HG03196 (cell line): ENCODE data around the gene PRELP.
"Not testable (repeated sequence)": the region's sequence is repeated elsewhere in the genome, so short reads cannot be mapped to it uniquely, and the experiment has no call there.

Experiments used
- ATAC-seq: cut with Tn5 transposase; IDR thresholded peaks from one replicate; pipeline ENCODE4 v1.9.1; 2021; ENCODE audit not compliant: unreplicated experiment

Gene PRELP

DNA sequence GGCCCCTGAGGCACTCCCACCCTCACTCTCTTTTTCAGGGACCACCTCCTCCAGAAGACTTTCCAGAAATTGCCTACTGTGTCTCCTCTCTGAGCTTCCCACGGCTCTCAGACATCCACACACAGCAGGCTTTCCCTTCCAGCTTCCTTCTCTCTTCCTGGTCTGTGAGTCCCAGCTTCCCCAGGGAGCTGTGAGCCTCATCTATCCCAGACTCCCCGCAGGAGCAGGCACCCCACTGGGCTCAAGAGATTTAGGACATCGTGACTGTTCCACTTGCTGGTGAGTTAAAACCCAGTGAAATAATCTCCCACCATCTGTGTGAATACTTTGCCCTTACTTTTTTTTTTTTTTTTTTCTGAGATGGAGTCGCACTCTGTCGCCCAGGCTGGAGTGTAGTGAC is 22.0 kb upstream of the PRELP start:
- ATAC-seq: no peak

GRCh38 chr1:203454986-203455471 is 20.6 kb upstream of the PRELP start:
- no peak for ATAC-seq

GRCh38 chr1:203455706-203456105 is 19.9 kb upstream of the PRELP start:
- ATAC-seq: no peak

- no peak for ATAC-seq
Measured at GRCh38 chr1:203456577-203456976, 19.0 kb upstream of the PRELP start.

- no peak for ATAC-seq
Measured at GRCh38 chr1:203458078-203458477, 17.5 kb upstream of the PRELP start.

DNA sequence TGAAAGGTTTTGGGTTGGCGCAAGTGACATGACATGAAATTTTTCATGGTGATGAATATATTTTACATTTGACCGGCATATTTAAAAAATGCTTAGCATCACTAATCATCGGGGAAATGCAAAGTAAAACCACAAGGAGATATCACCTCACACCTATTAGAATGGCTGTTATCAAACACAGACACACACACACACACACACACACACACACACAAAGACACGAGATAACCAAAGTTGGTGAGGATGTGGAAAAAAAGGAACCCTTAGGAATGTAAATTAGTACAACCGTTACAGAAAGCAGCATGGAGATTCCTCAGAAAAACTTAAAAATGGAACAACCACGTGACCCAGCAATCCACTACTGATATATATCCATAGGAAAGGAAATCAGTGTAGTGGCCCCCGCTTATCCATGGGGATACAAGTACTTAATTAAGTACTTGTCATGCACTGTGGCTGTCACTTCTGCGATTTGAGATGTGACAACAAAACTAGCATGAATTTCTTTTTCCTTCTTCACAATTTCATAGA is 15.9 kb upstream of the PRELP start:
- ATAC-seq: no peak

- no peak for ATAC-seq
Measured at GRCh38 chr1:203461717-203462116, 13.9 kb upstream of the PRELP start.

GRCh38 chr1:203462143-203462542 is 13.5 kb upstream of the PRELP start:
- no peak for ATAC-seq

- ATAC-seq: no peak
Measured at GRCh38 chr1:203462878-203463277, 12.7 kb upstream of the PRELP start.

- no peak for ATAC-seq
Measured at GRCh38 chr1:203463469-203464062, 12.0 kb upstream of the PRELP start.

DNA sequence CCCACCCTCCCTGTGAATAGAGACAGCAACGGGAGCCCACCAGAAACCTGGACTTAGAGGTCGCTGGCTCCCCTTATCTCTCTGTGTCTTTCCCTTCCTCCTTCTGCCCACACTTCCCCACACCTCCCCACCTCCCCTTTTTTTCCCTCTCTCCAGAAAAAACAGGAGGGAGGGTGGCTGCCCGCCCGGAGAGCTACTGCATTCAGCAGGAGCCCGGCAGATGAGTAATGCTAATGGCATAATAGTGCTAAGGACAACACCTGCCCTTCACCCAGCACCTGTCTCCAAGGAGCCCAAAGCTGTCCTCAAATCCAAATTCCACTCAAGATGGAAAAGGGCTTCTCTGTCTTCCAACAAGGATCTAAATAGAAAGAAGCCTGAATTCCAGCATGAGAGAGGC is 11.4 kb upstream of the PRELP start:
- ATAC-seq: no peak

- ATAC-seq: no peak
Measured at GRCh38 chr1:203464743-203465142, 10.9 kb upstream of the PRELP start.

DNA sequence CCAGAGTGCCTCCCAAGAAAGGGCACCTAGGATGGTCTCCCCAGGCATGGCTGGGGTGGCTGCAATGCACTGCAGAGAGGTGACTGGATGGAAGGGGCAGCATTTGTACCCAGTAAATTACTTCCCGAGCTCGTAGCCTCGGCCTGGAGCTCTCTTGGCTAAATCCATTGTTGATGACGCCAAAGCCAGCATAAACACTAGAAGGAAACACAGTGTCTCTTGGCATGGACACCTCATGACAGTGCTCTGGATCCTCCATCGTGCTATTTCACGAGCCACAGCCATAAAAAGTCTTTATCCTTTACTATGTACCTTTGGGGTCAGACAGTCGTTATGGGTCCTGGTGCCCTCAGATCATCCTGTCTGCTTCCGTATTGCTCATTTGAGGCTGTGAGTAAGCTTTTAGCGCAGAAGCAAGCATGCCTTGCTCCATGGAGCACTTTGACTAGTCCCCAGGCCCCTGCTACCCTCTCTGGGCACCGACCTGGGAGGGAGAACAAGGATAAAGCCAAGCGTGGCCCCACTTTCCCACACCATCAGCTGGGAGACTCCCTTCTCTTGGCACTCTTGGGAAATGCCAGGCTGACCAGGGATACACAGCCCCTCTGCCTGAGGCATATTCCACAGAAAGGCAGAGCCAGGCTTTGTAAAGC is 10.3 kb upstream of the PRELP start:
- no peak for ATAC-seq

DNA sequence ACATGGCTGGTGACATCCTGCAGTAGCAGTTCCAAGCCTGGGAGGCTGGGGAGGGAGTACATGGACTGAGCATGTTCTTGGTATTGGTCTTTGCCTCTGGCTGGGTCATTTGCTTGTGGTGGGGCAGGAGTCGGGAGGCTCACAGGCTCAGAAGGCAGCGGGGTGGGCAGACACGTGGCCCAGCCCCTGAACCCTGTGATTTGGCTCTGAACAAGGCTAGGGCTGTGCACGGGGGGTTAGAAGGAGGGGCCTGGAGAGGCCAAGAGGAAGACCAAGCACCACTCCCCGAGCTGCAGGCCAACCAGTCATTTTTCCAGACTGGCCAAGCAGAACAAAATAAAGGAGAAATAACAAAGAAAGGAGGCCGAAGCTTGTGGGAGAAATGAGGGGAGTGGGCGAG is 9.7 kb upstream of the PRELP start:
- ATAC-seq: no peak

- not testable (repeated sequence) for ATAC-seq
Measured at GRCh38 chr1:203466906-203467549, 8.6 kb upstream of the PRELP start.

GRCh38 chr1:203467550-203467921 is 8.1 kb upstream of the PRELP start:
- ATAC-seq: no peak

- no peak for ATAC-seq
Measured at GRCh38 chr1:203468326-203468725, 7.3 kb upstream of the PRELP start.

DNA sequence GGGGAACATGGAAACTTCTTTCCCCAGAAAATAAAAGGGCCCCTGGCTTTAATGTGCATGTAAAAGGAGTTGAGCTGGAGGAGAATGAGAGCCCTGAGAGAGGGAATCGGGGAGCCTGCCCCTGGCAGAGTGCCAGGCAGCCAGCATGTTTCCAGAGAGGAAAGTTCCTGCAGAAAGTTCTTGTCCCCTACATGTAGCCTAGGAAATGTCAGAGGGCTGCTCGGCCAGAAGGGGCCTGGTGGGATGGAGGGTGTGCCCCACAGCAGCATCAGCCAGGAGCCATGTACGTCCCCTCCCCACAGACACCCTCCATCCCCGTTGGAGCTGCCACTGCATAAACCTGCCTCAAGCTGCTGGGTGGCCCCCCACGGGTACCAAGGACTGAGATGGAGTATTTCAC is 5.4 kb upstream of the PRELP start:
- no peak for ATAC-seq

DNA sequence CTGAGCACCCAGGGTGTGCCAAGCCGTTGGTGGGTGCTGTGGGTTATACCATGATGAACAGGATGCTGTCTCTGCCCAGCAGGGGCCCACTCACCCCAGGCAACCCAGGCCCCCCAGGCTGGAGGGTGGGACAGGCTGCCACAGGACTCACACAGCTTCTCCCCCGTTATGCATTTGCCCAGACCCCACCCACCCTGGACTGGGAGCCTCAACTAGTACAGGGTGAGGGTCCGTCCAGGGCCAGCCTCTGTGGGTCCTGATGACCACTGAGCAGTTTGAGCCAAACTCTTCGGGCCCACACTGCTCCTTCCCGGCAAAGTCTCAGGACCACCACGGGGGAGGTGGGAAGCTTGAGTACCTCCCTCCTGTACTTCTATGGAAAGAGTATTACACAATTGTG is 3.8 kb upstream of the PRELP start:
- ATAC-seq: no peak

DNA sequence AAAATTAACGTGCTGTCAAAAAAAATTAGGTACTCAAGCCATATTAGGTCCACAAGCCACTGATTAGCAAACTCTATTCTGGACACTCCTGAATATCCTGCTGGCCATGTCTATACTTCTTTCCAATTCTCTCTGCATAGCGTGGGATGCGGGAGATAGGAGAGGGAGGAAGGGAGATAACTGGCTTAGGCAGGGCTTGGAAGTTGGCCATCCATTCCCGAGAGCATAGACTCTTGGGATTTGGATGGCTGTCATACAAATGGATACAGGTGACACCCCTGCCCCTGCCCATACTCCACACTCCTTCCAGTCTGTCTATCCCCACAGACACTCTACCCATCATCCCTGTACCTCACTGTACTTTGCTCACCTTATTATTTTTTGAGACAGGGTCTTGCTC is 2.3 kb upstream of the PRELP start:
- ATAC-seq: no peak

DNA sequence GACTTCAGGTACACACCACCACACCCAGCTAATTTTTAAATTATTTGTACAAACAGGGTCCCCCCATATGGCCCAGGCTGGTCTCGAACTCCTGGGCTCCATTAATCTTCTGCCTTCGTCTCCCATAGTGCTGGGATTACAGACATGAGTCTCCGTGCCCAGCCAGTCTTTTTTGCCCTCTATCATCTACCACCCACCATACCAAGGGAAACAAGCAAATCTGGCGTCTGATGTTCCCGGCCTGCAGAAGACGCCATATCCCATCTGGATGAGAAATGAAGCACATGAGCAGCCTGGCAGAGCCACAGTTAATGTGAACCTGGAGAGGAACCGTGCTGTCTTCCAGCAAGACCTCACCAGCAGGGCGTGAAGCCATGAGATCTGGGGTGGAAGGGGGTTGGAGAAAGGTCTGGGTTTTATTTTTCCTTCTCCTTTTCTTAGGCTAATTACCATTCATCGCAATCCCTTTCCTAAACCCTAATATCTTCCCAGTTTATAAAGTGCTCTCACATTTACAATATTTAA is 1.8 kb upstream of the PRELP start:
- ATAC-seq: no peak

- no peak for ATAC-seq
Measured at GRCh38 chr1:203476216-203476814, 709 bp downstream of the PRELP start.
